Measurements from ENCODE around the gene CEP83.
"Not testable (repeated sequence)": the region's sequence is repeated elsewhere in the genome, so short reads cannot be mapped to it uniquely, and the experiment has no call there.

CEP83 gene

DNA sequence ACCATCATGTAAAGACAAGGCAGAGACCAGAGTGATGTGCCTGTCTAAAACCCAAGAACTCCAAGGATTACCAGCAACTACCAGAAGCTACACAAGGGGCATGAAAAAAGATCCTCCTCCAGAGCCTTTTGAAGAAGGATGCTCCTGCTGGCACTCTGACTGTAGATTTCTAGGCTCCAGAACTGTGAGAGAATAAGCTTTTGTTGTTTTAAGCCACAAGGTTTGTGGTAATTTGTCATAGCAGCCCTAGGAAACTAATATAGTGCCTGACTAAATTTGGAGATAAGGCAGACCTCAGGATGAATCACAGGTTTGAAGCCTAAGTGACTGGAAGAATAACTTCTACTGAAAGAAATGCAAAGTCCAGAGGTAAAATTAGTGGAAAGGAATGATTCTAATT is 132.9 kb downstream of the CEP83 start:
- Histone ChIP-seq H3K36me3 (ENCODE audit: low read depth) (peaks cover 14% of the 10 kb centered on the region), H3K9me3 (ENCODE audit: severe bottlenecking) (no peaks in the 10 kb centered on the region), H3K4me3 (ENCODE audit: severe bottlenecking) (no peak overlapping the region), H3K27ac (ENCODE audit: poor library complexity, severe bottlenecking) (no peak overlapping the region), H3K27me3 (ENCODE audit: insufficient read depth, poor library complexity, severe bottlenecking) (no peaks in the 10 kb centered on the region), H3K4me1 (ENCODE audit: insufficient read depth, poor library complexity, severe bottlenecking) (no peaks in the 10 kb centered on the region)
- ATAC-seq (ENCODE audit: low read depth) (no peak; the same call in 2 of the 3 replicates), DNase-seq (ENCODE audit: low spot score) (no peak)
- TF ChIP-seq, protein P1, sequence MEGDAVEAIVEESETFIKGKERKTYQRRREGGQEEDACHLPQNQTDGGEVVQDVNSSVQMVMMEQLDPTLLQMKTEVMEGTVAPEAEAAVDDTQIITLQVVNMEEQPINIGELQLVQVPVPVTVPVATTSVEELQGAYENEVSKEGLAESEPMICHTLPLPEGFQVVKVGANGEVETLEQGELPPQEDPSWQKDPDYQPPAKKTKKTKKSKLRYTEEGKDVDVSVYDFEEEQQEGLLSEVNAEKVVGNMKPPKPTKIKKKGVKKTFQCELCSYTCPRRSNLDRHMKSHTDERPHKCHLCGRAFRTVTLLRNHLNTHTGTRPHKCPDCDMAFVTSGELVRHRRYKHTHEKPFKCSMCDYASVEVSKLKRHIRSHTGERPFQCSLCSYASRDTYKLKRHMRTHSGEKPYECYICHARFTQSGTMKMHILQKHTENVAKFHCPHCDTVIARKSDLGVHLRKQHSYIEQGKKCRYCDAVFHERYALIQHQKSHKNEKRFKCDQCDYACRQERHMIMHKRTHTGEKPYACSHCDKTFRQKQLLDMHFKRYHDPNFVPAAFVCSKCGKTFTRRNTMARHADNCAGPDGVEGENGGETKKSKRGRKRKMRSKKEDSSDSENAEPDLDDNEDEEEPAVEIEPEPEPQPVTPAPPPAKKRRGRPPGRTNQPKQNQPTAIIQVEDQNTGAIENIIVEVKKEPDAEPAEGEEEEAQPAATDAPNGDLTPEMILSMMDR (IDR thresholded peaks at IDR 0.05; ENCODE audit: poor library complexity, severe bottlenecking) = no peak

- H3K27ac ChIP-seq (ENCODE audit: poor library complexity, severe bottlenecking) = no peak overlapping the region
- no peak for DNase-seq (ENCODE audit: low spot score)
- no peaks in the 10 kb centered on the region for H3K27me3 ChIP-seq (ENCODE audit: insufficient read depth, poor library complexity, severe bottlenecking)
- peaks cover 17% of the 10 kb centered on the region for H3K36me3 ChIP-seq (ENCODE audit: low read depth)
- H3K4me3 ChIP-seq (ENCODE audit: severe bottlenecking) = no peak overlapping the region
- TF ChIP-seq, protein P1 (IDR thresholded peaks at IDR 0.05; ENCODE audit: poor library complexity, severe bottlenecking) = no peak
- H3K4me1 ChIP-seq (ENCODE audit: insufficient read depth, poor library complexity, severe bottlenecking) = no peaks in the 10 kb centered on the region
- ATAC-seq (ENCODE audit: low read depth) = no peak
- no peaks in the 10 kb centered on the region for H3K9me3 ChIP-seq (ENCODE audit: severe bottlenecking)
These were observed 133.4 kb downstream of the CEP83 start for GRCh38 chr12:94326234-94326633.

- no peak overlapping the region for H3K27ac ChIP-seq (ENCODE audit: poor library complexity, severe bottlenecking)
- ATAC-seq (ENCODE audit: low read depth) (no peak), DNase-seq (ENCODE audit: low spot score) (no peak)
- TF ChIP-seq, protein P1 (IDR thresholded peaks at IDR 0.05; ENCODE audit: poor library complexity, severe bottlenecking) = no peak
- no peak overlapping the region for H3K4me3 ChIP-seq (ENCODE audit: severe bottlenecking)
- H3K27me3 ChIP-seq (ENCODE audit: insufficient read depth, poor library complexity, severe bottlenecking) = no peaks in the 10 kb centered on the region
- H3K36me3 ChIP-seq (ENCODE audit: low read depth) = 0 out of 2 replicates have a peak, but pooled peaks cover 10% of the 10 kb centered on the region
- peaks cover 9% of the 10 kb centered on the region for H3K9me3 ChIP-seq (ENCODE audit: severe bottlenecking)
- no peaks in the 10 kb centered on the region for H3K4me1 ChIP-seq (ENCODE audit: insufficient read depth, poor library complexity, severe bottlenecking)
These were observed 137.3 kb downstream of the CEP83 start for GRCh38 chr12:94322346-94322745.

DNA sequence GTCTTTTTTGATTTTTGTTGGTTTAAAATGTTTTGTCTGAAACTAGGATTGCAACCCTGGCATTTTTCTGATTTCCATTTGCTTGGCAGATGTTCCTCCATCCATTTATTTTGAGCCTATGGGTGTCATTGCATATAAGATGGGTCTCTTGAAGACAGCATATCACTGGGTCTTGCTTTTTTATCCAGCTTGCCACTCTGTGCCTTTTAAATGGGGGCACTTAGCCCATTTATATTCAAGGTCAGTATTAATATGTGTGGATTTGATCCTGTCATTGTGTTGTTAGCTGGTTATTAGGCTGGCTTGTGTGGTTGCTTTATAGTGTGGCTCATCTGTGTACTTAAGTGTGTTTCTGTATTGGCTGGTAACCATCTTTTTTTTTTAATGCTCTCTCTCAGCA is 139.6 kb downstream of the CEP83 start:
- no peak for ATAC-seq (ENCODE audit: low read depth)
- Histone ChIP-seq H3K27me3 (ENCODE audit: insufficient read depth, poor library complexity, severe bottlenecking) (no peaks in the 10 kb centered on the region), H3K36me3 (ENCODE audit: low read depth) (0 out of 2 replicates have a peak, but pooled peaks cover 10% of the 10 kb centered on the region), H3K4me1 (ENCODE audit: insufficient read depth, poor library complexity, severe bottlenecking) (no peaks in the 10 kb centered on the region), H3K27ac (ENCODE audit: poor library complexity, severe bottlenecking) (no peak overlapping the region), H3K4me3 (ENCODE audit: severe bottlenecking) (no peak overlapping the region), H3K9me3 (ENCODE audit: severe bottlenecking) (peaks cover 9% of the 10 kb centered on the region)
- no peak for DNase-seq (ENCODE audit: low spot score)
- TF ChIP-seq, protein P1 (IDR thresholded peaks at IDR 0.05; ENCODE audit: poor library complexity, severe bottlenecking) = no peak

DNA sequence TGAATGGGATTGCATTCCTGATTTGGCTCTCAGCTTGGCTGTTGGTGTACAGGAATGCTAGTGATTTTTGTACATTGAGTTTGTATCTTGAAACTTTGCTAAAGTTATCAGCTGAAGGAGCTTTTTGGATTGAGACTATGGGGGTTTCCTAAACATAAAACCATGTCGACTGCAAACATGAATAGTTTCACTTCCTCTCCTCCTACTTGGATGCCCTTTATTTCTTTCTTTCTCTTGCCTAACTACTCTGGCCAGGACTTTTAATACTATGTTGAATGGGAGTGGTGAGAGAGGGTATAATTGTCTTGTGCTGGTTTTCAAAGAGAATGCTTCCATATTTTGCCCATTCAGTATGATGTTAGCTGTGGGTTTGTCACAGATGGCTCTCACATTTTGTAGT is 141.5 kb downstream of the CEP83 start:
- no peak overlapping the region for H3K4me3 ChIP-seq (ENCODE audit: severe bottlenecking)
- no peak overlapping the region for H3K27ac ChIP-seq (ENCODE audit: poor library complexity, severe bottlenecking)
- no peaks in the 10 kb centered on the region for H3K27me3 ChIP-seq (ENCODE audit: insufficient read depth, poor library complexity, severe bottlenecking)
- DNase-seq (ENCODE audit: low spot score) (no peak), ATAC-seq (ENCODE audit: low read depth) (no peak)
- no peaks in the 10 kb centered on the region for H3K4me1 ChIP-seq (ENCODE audit: insufficient read depth, poor library complexity, severe bottlenecking)
- H3K9me3 ChIP-seq (ENCODE audit: severe bottlenecking) = peaks cover 9% of the 10 kb centered on the region
- 0 out of 2 replicates have a peak, but pooled peaks cover 7% of the 10 kb centered on the region for H3K36me3 ChIP-seq (ENCODE audit: low read depth)
- TF ChIP-seq, protein P1 (IDR thresholded peaks at IDR 0.05; ENCODE audit: poor library complexity, severe bottlenecking) = no peak

GRCh38 chr12:94316600-94316999 is 143.1 kb downstream of the CEP83 start:
- DNase-seq (ENCODE audit: low spot score); H3K4me3 ChIP-seq (ENCODE audit: severe bottlenecking); H3K9me3 ChIP-seq (ENCODE audit: severe bottlenecking); H3K4me1 ChIP-seq (ENCODE audit: insufficient read depth, poor library complexity, severe bottlenecking); H3K27ac ChIP-seq (ENCODE audit: poor library complexity, severe bottlenecking); H3K27me3 ChIP-seq (ENCODE audit: insufficient read depth, poor library complexity, severe bottlenecking); ATAC-seq (ENCODE audit: low read depth): not testable (repeated sequence)
- peaks cover 13% of the 10 kb centered on the region; the same call in 1 of the 2 replicates for H3K36me3 ChIP-seq (ENCODE audit: low read depth)

All from RWPE2 (cell line).